Ovary (tissue), 3 donors: Measurements from ENCODE around the gene BRI3.

ENCODE experiments used
- EP300 ChIP-seq: sonication (generic); formaldehyde crosslinking; IDR thresholded peaks from one replicate; pipeline ENCODE4 v1.6.1; 2017; ENCODE audit warnings: antibody characterized with exemption
- POLR2A ChIP-seq: fragments of 450-650 bp; IDR thresholded peaks from one replicate; pipeline ENCODE4 v1.6.1; 2017; ENCODE audit warnings: antibody characterized with exemption, mild to moderate bottlenecking, moderate library complexity
- TF ChIP-seq, protein P1 (sequence below), 3 donors: fragments of 450-650 bp in 2 of 3; fragments of 200-600 bp in 1 of 3; IDR thresholded peaks; one replicate each; pipeline versions ENCODE4 v1.5.1 to v1.8.0; 2016 to 2022; ENCODE audit warnings: antibody characterized with exemption in 3 of 3, mild to moderate bottlenecking in 1 of 3
- donor health status: DM: no; HTN: no; CAD: no.

DNA sequence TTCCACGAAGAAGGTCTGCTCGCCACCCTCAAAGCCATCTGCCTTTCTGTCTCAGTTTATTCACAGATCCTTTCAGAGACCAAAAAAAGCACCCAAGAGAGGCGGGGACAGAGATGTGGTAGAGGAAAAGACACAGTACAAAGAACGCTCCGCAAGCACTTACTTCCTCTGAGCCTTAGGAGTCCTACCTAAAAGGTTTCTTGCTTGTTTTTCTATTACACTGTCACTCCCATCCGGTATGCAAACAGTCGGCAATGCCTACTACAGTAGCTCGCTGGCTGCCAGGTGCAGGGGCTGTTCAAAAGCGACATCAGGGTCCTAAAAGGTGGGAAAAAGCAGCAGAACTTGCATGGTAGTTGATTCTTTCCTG is 30.3 kb upstream of the BRI3 start:
- TF ChIP-seq, protein P1, sequence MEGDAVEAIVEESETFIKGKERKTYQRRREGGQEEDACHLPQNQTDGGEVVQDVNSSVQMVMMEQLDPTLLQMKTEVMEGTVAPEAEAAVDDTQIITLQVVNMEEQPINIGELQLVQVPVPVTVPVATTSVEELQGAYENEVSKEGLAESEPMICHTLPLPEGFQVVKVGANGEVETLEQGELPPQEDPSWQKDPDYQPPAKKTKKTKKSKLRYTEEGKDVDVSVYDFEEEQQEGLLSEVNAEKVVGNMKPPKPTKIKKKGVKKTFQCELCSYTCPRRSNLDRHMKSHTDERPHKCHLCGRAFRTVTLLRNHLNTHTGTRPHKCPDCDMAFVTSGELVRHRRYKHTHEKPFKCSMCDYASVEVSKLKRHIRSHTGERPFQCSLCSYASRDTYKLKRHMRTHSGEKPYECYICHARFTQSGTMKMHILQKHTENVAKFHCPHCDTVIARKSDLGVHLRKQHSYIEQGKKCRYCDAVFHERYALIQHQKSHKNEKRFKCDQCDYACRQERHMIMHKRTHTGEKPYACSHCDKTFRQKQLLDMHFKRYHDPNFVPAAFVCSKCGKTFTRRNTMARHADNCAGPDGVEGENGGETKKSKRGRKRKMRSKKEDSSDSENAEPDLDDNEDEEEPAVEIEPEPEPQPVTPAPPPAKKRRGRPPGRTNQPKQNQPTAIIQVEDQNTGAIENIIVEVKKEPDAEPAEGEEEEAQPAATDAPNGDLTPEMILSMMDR (IDR thresholded peaks at IDR 0.05): no peak
- TF ChIP-seq POLR2A (no peak), EP300 (no peak)
